Measurements from ENCODE around the gene RAMP2. TPM values are rescaled to one million over a fixed set of nuclear protein-coding genes. Genes with fewer than 3 reads are reported as not detected.
A peak's percentile ranks its signal among the peaks of the same experiment; 100 is the strongest.

The RAMP2 gene
- total and polyA plus RNA-seq, 2 of the 13 experiments (the other 11 are each of a cell fraction or from before 2014, with no cell fraction given): 1.4 to 5.2 TPM

- TF ChIP-seq HINFP (CRISPR knock-in tag; IDR thresholded peaks at IDR 0.05; ENCODE audit: low read depth): no peak
- no peak for TF ChIP-seq ZHX1 (CRISPR knock-in tag; IDR thresholded peaks at IDR 0.05; ENCODE audit: low read depth)
- TF ChIP-seq HNRNPL (IDR thresholded peaks at IDR 0.05; ENCODE audit: low read depth, low read length): no peak
- no peak for TF ChIP-seq GMEB1 (CRISPR knock-in tag; IDR thresholded peaks at IDR 0.05; ENCODE audit: borderline replicate concordance)
- no peak for TF ChIP-seq TCF7 (IDR thresholded peaks at IDR 0.05; ENCODE audit: low read depth)
- no peak for TF ChIP-seq SALL1 (CRISPR knock-in tag; IDR thresholded peaks at IDR 0.05)
- 0 out of 2 replicates have a peak, but pooled peaks have one; percentile 51 for TF ChIP-seq MYNN (CRISPR knock-in tag; IDR thresholded peaks at IDR 0.05; ENCODE audit: low read depth)
- TF ChIP-seq E2F5 (CRISPR knock-in tag; conservative IDR thresholded peaks at IDR 0.05): no peak
- TF ChIP-seq DZIP1 (CRISPR knock-in tag; IDR thresholded peaks at IDR 0.05): no peak
- no peak for TF ChIP-seq FOXO4 (CRISPR knock-in tag; conservative IDR thresholded peaks at IDR 0.05)
- no peak for TF ChIP-seq ZNF562 (CRISPR knock-in tag; IDR thresholded peaks at IDR 0.05; ENCODE audit: borderline replicate concordance)
- TF ChIP-seq SRSF4 (IDR thresholded peaks at IDR 0.05; ENCODE audit: low read depth, low read length, poor library complexity, severe bottlenecking): no peak
- 0 out of 2 replicates have a peak, but pooled peaks have one; percentile 60 for TF ChIP-seq TRAFD1 (CRISPR knock-in tag; IDR thresholded peaks at IDR 0.05; ENCODE audit: borderline replicate concordance)
Measured at GRCh38 chr17:42780851-42781638, 20.0 kb downstream of the RAMP2 start (continued).
